Measurements from ENCODE around the gene ACY1. TPM values are rescaled to one million over a fixed set of nuclear protein-coding genes. Genes with fewer than 3 reads are reported as not detected.

The ACY1 gene
- total RNA-seq, 1 experiment from 2014 or later, result 46.4 TPM

GRCh38 chr3:51969841-51970240, 13.5 kb upstream of the ACY1 start:
- H3K36me3 ChIP-seq, result peaks cover 2% of the 10 kb centered on the region; the same call in 1 of the 2 replicates
- no peaks in the 10 kb centered on the region for H3K9me3 ChIP-seq
- no peak for DNase-seq
- H3K27me3 ChIP-seq, result no peaks in the 10 kb centered on the region
- no peak overlapping the region for H3K4me3 ChIP-seq

GRCh38 chr3:51970606-51971300, 12.6 kb upstream of the ACY1 start:
- no peak for DNase-seq
- Histone ChIP-seq H3K4me3 (no peak overlapping the region), H3K9me3 (no peaks in the 10 kb centered on the region), H3K36me3 (peaks cover 2% of the 10 kb centered on the region; the same call in 1 of the 2 replicates), H3K27me3 (no peaks in the 10 kb centered on the region)

- no peaks in the 10 kb centered on the region for H3K9me3 ChIP-seq
- DNase-seq, result no peak
- H3K27me3 ChIP-seq, result no peaks in the 10 kb centered on the region
- H3K4me3 ChIP-seq, result no peak overlapping the region
- peaks cover 2% of the 10 kb centered on the region; the same call in 1 of the 2 replicates for H3K36me3 ChIP-seq
Measured at GRCh38 chr3:51971350-51971749, 12.0 kb upstream of the ACY1 start.

GRCh38 chr3:51974277-51974962, 8.9 kb upstream of the ACY1 start:
- DNase-seq, result peak; percentile 32

GRCh38 chr3:51974963-51975851, 8.1 kb upstream of the ACY1 start, which contains the start of gene ABHD14A:
ABHD14A (plus strand) TSS chr3:51975064; CDS start chr3:51975136, 72 bp downstream.
- H3K4me3 ChIP-seq, result peak within 1 kb of the TSS; percentile 89
- peaks cover 2% of the 10 kb centered on the region; the same call in 1 of the 2 replicates for H3K36me3 ChIP-seq
- no peaks in the 10 kb centered on the region for H3K9me3 ChIP-seq
- no peaks in the 10 kb centered on the region for H3K27me3 ChIP-seq
- peak; percentile 73 for DNase-seq

More at GRCh38 chr3:51974277-51974962, 8.9 kb upstream of the ACY1 start:
- Histone ChIP-seq H3K4me3 (peak overlapping the region; percentile 89), H3K27me3 (no peaks in the 10 kb centered on the region), H3K9me3 (no peaks in the 10 kb centered on the region), H3K36me3 (peaks cover 2% of the 10 kb centered on the region; the same call in 1 of the 2 replicates)

- DNase-seq, result peak; percentile 23
- peaks cover 2% of the 10 kb centered on the region; the same call in 1 of the 2 replicates for H3K36me3 ChIP-seq
- H3K4me3 ChIP-seq, result peak overlapping the region; percentile 89
- H3K9me3 ChIP-seq, result no peaks in the 10 kb centered on the region
- H3K27me3 ChIP-seq, result no peaks in the 10 kb centered on the region
Measured at GRCh38 chr3:51975852-51976549, 7.3 kb upstream of the ACY1 start.

- no peak for DNase-seq
Measured at GRCh38 chr3:51977446-51978142, 5.7 kb upstream of the ACY1 start.

GRCh38 chr3:51978143-51978502, 5.2 kb upstream of the ACY1 start:
- no peaks in the 10 kb centered on the region for H3K27me3 ChIP-seq
- H3K9me3 ChIP-seq, result no peaks in the 10 kb centered on the region
- no peak for DNase-seq
- H3K4me3 ChIP-seq, result no peak overlapping the region
- no peaks in the 10 kb centered on the region for H3K36me3 ChIP-seq

More at GRCh38 chr3:51977446-51978142, 5.7 kb upstream of the ACY1 start:
- H3K36me3 ChIP-seq, result no peaks in the 10 kb centered on the region
- H3K9me3 ChIP-seq, result no peaks in the 10 kb centered on the region
- no peak overlapping the region for H3K4me3 ChIP-seq
- H3K27me3 ChIP-seq, result no peaks in the 10 kb centered on the region

GRCh38 chr3:51980253-51980652, 3.1 kb upstream of the ACY1 start:
- DNase-seq, result no peak

GRCh38 chr3:51982352-51982837, 940 bp upstream of the ACY1 start:
- no peaks in the 10 kb centered on the region for H3K36me3 ChIP-seq
- H3K4me3 ChIP-seq, result peak overlapping the region; percentile 67
- DNase-seq, result peak; percentile 60
- no peaks in the 10 kb centered on the region for H3K9me3 ChIP-seq
- no peaks in the 10 kb centered on the region for H3K27me3 ChIP-seq

More at GRCh38 chr3:51980253-51980652, 3.1 kb upstream of the ACY1 start:
- Histone ChIP-seq H3K36me3 (no peaks in the 10 kb centered on the region), H3K27me3 (no peaks in the 10 kb centered on the region), H3K4me3 (no peak overlapping the region), H3K9me3 (no peaks in the 10 kb centered on the region)

- Histone ChIP-seq H3K36me3 (no peaks in the 10 kb centered on the region), H3K9me3 (no peaks in the 10 kb centered on the region), H3K4me3 (peak overlapping the region; percentile 67), H3K27me3 (no peaks in the 10 kb centered on the region)
- DNase-seq, result no peak
Measured at GRCh38 chr3:51983578-51984268, 388 bp downstream of the ACY1 start.

GRCh38 chr3:51984269-51984647, 923 bp downstream of the ACY1 start:
- no peaks in the 10 kb centered on the region for H3K27me3 ChIP-seq
- H3K36me3 ChIP-seq, result no peaks in the 10 kb centered on the region
- no peaks in the 10 kb centered on the region for H3K9me3 ChIP-seq
- no peak overlapping the region for H3K4me3 ChIP-seq
- DNase-seq, result no peak

- Histone ChIP-seq H3K9me3 (no peaks in the 10 kb centered on the region), H3K27me3 (no peaks in the 10 kb centered on the region), H3K36me3 (no peaks in the 10 kb centered on the region), H3K4me3 (no peak overlapping the region)
- DNase-seq, result no peak
Measured at GRCh38 chr3:51985063-51985462, 1.7 kb downstream of the ACY1 start.

GRCh38 chr3:51986010-51986947, 2.9 kb downstream of the ACY1 start:
- Histone ChIP-seq H3K9me3 (no peaks in the 10 kb centered on the region), H3K4me3 (no peak overlapping the region), H3K36me3 (peaks cover 3% of the 10 kb centered on the region), H3K27me3 (no peaks in the 10 kb centered on the region)
- no peak for DNase-seq
